Nasal cavity respiratory epithelium epithelial cell of viscerocranial mucosa (primary cell): ENCODE results near the gene NBEAL2. TPM values are rescaled to one million over a fixed set of nuclear protein-coding genes. Genes with fewer than 3 reads are reported as not detected.

ENCODE experiments used
- total RNA-seq: library from RNA; depleted of rRNA; stranded (reverse); fragments of >200 nt; gene quantifications from 2 replicates; pipeline ENCODE4 v1.2.3, GENCODE V29; 2014

NBEAL2 gene
- 15.7 and 44.0 TPM in 2 replicates for total RNA-seq

DNA sequence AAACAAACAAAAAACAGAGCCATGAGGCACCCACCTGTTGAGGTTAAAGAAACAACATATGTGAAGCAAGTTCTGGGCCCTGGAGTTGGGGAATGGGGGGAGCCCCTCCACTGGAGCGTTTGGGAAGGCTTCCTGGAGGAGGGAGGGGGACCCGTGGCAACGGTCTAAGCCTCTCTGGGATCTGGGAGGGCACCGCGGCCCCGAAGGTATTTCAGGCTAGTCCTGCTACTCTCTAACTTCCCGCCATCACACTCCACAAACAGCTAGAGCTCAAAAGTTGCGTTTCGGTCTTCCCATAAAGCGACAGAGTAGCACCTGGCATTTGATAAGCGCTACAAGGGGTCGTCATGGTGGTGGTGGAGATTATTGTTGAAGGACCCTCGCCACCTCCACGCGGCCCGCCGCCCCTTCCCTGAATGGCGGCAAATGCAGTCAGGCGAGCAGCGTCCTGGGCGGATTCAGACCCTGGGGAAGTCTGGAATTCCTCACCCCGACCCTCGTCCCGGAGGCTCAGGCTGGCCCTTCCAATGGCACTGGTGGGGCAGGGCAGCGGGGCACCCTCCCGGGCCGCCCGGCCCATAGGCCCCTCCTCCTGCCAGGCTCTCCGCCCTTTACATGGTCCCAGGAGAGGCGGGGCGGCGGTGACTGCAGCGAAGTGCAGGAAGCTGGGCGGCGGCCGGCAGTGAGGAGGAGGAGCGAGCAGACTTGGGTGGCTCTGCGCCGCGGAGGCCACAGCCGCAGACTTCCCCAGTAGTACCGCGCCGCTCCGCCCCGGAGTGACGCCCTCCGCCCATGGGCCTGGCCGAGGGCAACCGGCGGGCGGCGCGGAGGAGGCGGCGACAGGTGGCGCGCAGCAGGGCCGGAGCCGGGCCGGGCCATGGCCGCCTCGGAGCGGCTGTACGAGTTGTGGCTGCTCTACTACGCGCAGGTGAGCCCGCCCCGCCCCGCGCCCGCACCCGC lies at the start of gene NBEAL2:
TSS of gene NBEAL2 (plus strand) at position 682 of the 960 bp plus-strand sequence. CDS start at position 878, 196 bp downstream.

DNA sequence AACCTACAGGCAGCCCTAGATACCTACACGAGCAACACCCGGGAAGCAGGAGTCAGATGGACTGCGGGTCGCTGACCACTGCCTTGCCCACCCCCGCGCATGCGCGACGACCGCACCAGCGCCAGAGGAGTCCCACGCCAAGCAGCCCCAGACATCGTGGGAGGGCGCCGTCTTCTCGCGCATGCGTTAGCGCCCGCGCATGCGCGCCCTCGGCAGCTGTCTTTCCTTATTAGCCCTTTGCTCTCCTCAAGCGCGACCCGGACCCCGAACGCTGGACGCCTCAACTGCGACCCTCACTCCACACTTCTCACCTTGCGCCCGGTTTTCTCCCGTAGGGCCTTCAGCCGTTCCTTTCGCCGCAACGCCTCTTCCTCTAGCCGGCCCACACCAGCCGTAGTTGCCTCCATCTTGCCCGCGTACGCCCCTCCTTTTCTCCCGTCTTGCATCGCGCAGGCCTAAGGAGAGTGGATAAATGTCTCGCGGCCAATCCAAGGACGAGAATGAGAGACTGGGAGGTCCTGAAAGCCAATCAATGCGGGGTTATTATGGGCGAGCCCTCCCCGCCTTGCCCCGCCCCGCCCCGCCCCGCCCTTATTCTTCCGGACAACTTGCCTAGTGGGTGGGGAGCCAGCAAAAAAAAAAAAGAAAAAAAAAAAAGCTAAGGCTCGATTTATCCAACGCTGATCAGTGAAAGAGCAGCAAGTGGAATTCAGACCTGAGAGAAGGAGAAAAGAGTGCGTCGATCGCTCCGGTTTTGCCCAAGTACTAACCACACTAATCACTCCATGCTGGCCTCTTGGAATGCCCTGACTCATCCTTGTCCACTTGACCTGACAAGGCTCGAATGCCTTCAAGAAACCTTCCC lies 2.9 kb upstream of the NBEAL2 start, which contains the start of gene CCDC12:
TSS of gene CCDC12 (minus strand) at position 420 of the 865 bp plus-strand sequence. CDS start at position 407, 13 bp downstream.

Other genes starting within 250 kb of the NBEAL2 start
- not detected in 2 replicates for gene MYL3, start 116.2 kb upstream of the NBEAL2 start, total RNA-seq
- not detected in 2 replicates for gene PTH1R, start 101.9 kb upstream of the NBEAL2 start, total RNA-seq
- 26.0 and 29.5 TPM in 2 replicates for gene CCDC12, start 2.9 kb upstream of the NBEAL2 start, total RNA-seq
- gene SETD2, start 184.4 kb downstream of the NBEAL2 start, total RNA-seq = 32.8 and 59.8 TPM in 2 replicates